ENCODE data around the gene OLA1. TPM values are rescaled to one million over a fixed set of nuclear protein-coding genes. Genes with fewer than 3 reads are reported as not detected.
A peak's percentile ranks its signal among the peaks of the same experiment; 100 is the strongest.

Gene OLA1
- total RNA-seq, 1 donor from 2014 or later: 118 TPM

DNA sequence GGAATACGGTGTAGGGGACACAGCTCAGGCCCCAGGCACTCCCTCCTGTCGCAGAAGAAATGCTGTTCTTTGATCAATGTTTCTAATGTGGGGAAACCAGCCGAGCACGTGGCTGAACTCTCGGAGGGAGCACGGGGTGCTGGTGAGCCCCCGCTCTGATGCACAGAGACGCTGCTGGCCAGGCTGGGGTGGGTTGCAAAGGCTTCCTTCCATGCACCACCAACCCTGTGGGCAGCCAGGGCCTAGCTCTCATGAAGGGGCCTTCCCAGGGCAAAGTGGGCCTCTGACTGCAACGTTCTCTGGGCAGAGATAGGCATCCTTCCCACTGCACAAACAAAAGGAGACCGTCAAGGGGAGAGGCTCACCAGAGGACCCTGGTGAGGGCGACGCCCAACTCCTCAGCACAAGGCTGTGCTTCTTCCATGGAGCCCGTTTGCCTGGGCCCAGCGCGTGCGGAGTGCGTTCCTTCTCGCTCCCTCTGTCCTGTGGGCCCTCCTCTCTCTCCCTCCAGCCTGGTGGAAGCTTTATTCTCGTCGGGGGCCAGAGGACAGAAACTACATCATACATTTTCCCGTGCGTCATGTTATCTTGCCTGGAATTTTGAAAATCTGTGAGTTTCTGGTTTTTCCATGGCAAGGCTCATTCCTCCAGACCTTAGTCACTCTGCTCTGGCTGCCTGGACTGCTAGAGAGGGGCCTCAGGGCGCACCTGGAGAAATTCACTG lies 222.0 kb downstream of the OLA1 start:
- H3K9me3 Mint-ChIP-seq (ENCODE audit: low read depth): no peaks in the 10 kb centered on the region
- peak overlapping the region; percentile 42 for H3K27ac Mint-ChIP-seq
- no peak for TF ChIP-seq CTCF (IDR thresholded peaks at IDR 0.05; ENCODE audit: unreplicated experiment)
- peaks cover 52% of the 10 kb centered on the region for H3K27me3 Mint-ChIP-seq
- no peak for DNase-seq (ENCODE audit: low spot score, unreplicated experiment)
- no peaks in the 10 kb centered on the region for H3K36me3 Mint-ChIP-seq (ENCODE audit: insufficient read depth)
- H3K4me1 Mint-ChIP-seq (ENCODE audit: low read depth): peaks cover 4% of the 10 kb centered on the region
- H3K4me3 Mint-ChIP-seq (ENCODE audit: low read depth): no peak overlapping the region

DNA sequence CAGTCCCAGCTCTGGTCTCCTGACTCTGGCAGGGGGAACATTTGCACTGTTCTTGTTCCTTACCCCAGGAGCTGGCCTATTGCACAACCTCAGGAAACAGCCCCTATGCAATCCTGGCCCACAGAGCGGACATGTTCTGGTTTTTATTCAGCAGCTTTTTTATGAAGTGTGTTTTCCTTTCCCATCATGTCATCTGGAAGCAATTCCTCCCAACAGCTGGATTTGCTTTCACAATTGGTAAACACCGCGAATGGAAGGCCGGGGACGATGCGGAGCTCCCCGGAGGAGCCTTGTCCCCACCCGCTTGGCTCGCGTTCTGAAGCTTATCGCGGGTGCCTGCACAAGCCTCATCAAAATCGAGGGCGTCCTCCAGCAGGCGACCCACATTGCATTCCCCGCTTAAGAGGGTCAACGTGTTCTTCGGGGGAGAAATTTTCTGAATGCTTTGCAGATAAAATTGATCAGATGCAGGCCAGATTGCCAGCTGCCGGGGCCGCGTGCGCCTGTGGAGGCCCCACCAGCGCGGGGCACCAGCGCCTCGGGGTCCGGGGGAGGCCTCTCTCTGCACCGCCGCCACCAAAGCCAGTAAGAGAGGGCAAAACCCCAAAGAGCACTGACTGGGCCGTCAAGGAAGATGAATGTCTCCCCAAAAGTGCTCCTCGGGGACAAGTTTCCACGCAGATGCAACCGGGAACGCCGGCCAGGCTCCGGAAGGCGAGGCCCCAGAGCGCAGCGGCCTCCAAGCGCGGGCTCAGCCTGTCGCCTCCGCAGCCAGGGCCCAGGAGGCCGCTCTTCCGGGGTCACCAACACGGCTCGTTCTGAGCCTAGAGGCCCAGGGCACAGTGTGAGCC lies 222.8 kb downstream of the OLA1 start:
- H3K4me3 Mint-ChIP-seq (ENCODE audit: low read depth): no peak overlapping the region
- no peak for DNase-seq (ENCODE audit: low spot score, unreplicated experiment)
- H3K36me3 Mint-ChIP-seq (ENCODE audit: insufficient read depth): no peaks in the 10 kb centered on the region
- no peak for TF ChIP-seq CTCF (IDR thresholded peaks at IDR 0.05; ENCODE audit: unreplicated experiment)
- no peaks in the 10 kb centered on the region for H3K9me3 Mint-ChIP-seq (ENCODE audit: low read depth)
- H3K27ac Mint-ChIP-seq: no peak overlapping the region
- peaks cover 4% of the 10 kb centered on the region for H3K4me1 Mint-ChIP-seq (ENCODE audit: low read depth)
- H3K27me3 Mint-ChIP-seq: peaks cover 52% of the 10 kb centered on the region

GRCh38 chr2:174024524-174025270 lies 223.6 kb downstream of the OLA1 start:
- Mint-ChIP-seq H3K27me3 (peaks cover 48% of the 10 kb centered on the region), H3K9me3 (ENCODE audit: low read depth) (no peaks in the 10 kb centered on the region), H3K4me3 (ENCODE audit: low read depth) (no peak overlapping the region), H3K36me3 (ENCODE audit: insufficient read depth) (no peaks in the 10 kb centered on the region), H3K4me1 (ENCODE audit: low read depth) (peaks cover 4% of the 10 kb centered on the region), H3K27ac (no peak overlapping the region)
- DNase-seq (ENCODE audit: low spot score, unreplicated experiment): no peak
- TF ChIP-seq CTCF (IDR thresholded peaks at IDR 0.05; ENCODE audit: unreplicated experiment): no peak

DNA sequence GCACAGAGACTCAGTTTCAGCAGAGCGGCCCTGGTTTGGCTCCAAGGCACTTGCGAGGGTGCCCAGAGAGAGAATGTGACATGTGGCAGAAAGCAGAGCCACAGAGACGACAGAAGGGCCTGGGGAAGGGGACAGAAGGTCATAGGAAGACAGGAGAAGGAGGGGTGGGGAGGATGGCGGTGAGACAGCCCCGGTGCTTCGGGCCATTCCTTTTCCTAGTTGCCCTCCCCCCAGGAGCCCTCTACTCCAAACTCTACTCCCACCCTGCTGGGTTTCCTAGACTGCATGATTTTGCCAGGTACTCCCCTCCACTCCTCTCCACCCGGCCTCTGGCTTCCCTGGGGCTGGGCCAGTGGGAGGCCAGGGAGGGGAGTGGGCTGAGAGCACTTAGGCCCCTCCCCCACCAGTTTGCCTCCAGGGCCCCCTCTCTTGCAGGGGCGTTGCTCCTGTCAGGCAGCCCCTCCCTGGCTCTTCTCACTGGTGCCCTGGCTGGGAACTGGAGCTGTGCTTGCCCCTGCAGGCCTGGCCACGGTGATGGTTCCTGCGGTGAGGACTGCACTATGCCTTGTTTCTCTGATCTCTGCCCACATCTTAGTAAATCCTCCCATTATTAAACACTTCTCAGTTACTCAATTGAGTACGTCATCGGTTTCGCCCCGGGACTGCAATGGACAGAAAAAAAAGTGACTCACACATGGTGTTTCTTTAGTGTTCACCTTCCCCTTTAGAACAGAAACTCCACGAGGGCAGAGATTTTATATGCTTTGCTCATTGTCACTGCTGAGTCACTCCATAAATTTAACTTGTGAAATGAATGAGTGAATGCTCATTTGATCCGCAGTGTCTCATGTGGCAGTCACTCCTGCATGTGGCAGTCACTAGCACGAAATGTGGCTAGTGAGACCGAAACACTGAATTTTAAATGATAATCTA lies 224.5 kb downstream of the OLA1 start:
- no peak for DNase-seq (ENCODE audit: low spot score, unreplicated experiment)
- no peak overlapping the region for H3K27ac Mint-ChIP-seq
- H3K4me3 Mint-ChIP-seq (ENCODE audit: low read depth): no peak overlapping the region
- peaks cover 49% of the 10 kb centered on the region for H3K27me3 Mint-ChIP-seq
- H3K9me3 Mint-ChIP-seq (ENCODE audit: low read depth): no peaks in the 10 kb centered on the region
- H3K36me3 Mint-ChIP-seq (ENCODE audit: insufficient read depth): no peaks in the 10 kb centered on the region
- H3K4me1 Mint-ChIP-seq (ENCODE audit: low read depth): peaks cover 4% of the 10 kb centered on the region
- no peak for TF ChIP-seq CTCF (IDR thresholded peaks at IDR 0.05; ENCODE audit: unreplicated experiment)

Other genes with a start within 250 kb of the OLA1 start
- 0.11 TPM in 1 of 2 replicates, not detected in the other for gene SP9, start 86.4 kb upstream of the OLA1 start, total RNA-seq
- gene SCRN3, start 147.2 kb upstream of the OLA1 start, total RNA-seq: 14.3 and 18.0 TPM in 2 replicates
- 0.74 and 1.4 TPM in 2 replicates for gene GPR155, start 238.5 kb upstream of the OLA1 start, total RNA-seq